ENCODE results near the gene LDLRAD3. TPM values are rescaled to one million over a fixed set of nuclear protein-coding genes. Genes with fewer than 3 reads are reported as not detected.

The LDLRAD3 gene
- total RNA-seq, 1 experiment from 2014 or later, result 19.0 TPM

GRCh38 chr11:36280531-36280930, 336.7 kb downstream of the LDLRAD3 start:
- DNase-seq (ENCODE audit: low read depth, low spot score), result no peak

More at GRCh38 chr11:36280531-36280930, 336.7 kb downstream of the LDLRAD3 start:
- no peaks in the 10 kb centered on the region for H3K9me3 ChIP-seq (ENCODE audit: control insufficient read depth in 1 of 2, insufficient read depth in 1 of 2, low read depth in 1 of 2, low read length in 2 of 2)
- POLR2A ChIA-PET, result no interaction called here
- RAD21 ChIA-PET (ENCODE audit: low non-redundant PET in 1 of 2, low total read pairs in 2 of 2, uncharacterized antibody in 2 of 2, unreplicated experiment in 2 of 2), result no interaction called here
- H3K4me2 ChIP-seq (ENCODE audit: low read length), result no peak overlapping the region
- no peak overlapping the region for H2AFZ ChIP-seq (ENCODE audit: low read depth, low read length, poor library complexity, severe bottlenecking)
- intact Hi-C loops (cut with micrococcal nuclease), result no loop called here
- H3K27ac ChIP-seq (ENCODE audit: low read depth, low read length), result no peak overlapping the region
- no peaks in the 10 kb centered on the region for H3K27me3 ChIP-seq (ENCODE audit: insufficient read depth, low read length)
- no peaks in the 10 kb centered on the region for H3K36me3 ChIP-seq (ENCODE audit: control insufficient read depth in 1 of 2, insufficient read depth in 2 of 2, low read length in 2 of 2)
- no peaks in the 10 kb centered on the region for H4K20me1 ChIP-seq (ENCODE audit: insufficient read depth)
- no peaks in the 10 kb centered on the region for H3K9me2 ChIP-seq (ENCODE audit: insufficient read depth)
- no peaks in the 10 kb centered on the region for H3K79me2 ChIP-seq (ENCODE audit: insufficient read depth, low read length)
- CTCF ChIA-PET, result no interaction called here
- ATAC-seq, result no peak
- TF ChIP-seq TCF7L2 (IDR thresholded peaks at IDR 0.05; ENCODE audit: borderline replicate concordance, extremely low read depth, insufficient read depth, insufficient read length) (no peak), CBX3 (IDR thresholded peaks at IDR 0.05; ENCODE audit: low read depth) (no peak), SIN3A (IDR thresholded peaks at IDR 0.05; ENCODE audit: low read depth) (no peak), EGR1 (IDR thresholded peaks at IDR 0.05; ENCODE audit: low read depth) (no peak), ZFX (IDR thresholded peaks at IDR 0.05) (no peak), JUND (IDR thresholded peaks at IDR 0.05) (no peak), FOSL1 (IDR thresholded peaks at IDR 0.05; ENCODE audit: low read depth) (no peak), CEBPB (IDR thresholded peaks at IDR 0.05; ENCODE audit: low read depth) (no peak), RAD21 (IDR thresholded peaks at IDR 0.05; ENCODE audit: low read depth) (no peak), POLR2AphosphoS5 (IDR thresholded peaks at IDR 0.05; ENCODE audit: low read depth, low read length) (no peak), EZH2 (IDR thresholded peaks at IDR 0.05) (no peak), SP1 (IDR thresholded peaks at IDR 0.05; ENCODE audit: low read depth) (no peak), EZH2phosphoT487 (IDR thresholded peaks at IDR 0.05; ENCODE audit: borderline replicate concordance) (no peak), POLR2A (IDR thresholded peaks at IDR 0.05; ENCODE audit: borderline replicate concordance, extremely low read depth, insufficient read depth, insufficient read length) (no peak), ZNF274 (IDR thresholded peaks at IDR 0.05; ENCODE audit: low read depth, low read length) (no peak)
- TF ChIP-seq, protein P1, sequence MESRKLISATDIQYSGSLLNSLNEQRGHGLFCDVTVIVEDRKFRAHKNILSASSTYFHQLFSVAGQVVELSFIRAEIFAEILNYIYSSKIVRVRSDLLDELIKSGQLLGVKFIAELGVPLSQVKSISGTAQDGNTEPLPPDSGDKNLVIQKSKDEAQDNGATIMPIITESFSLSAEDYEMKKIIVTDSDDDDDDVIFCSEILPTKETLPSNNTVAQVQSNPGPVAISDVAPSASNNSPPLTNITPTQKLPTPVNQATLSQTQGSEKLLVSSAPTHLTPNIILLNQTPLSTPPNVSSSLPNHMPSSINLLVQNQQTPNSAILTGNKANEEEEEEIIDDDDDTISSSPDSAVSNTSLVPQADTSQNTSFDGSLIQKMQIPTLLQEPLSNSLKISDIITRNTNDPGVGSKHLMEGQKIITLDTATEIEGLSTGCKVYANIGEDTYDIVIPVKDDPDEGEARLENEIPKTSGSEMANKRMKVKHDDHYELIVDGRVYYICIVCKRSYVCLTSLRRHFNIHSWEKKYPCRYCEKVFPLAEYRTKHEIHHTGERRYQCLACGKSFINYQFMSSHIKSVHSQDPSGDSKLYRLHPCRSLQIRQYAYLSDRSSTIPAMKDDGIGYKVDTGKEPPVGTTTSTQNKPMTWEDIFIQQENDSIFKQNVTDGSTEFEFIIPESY (IDR thresholded peaks at IDR 0.05; ENCODE audit: extremely low read depth, insufficient replicate concordance, low read length), result no peak
- BruUV-seq (replicated peaks), result no TSS peak
- H3K4me1 ChIP-seq (ENCODE audit: control insufficient read depth in 1 of 2, insufficient read depth in 2 of 2, low read length in 2 of 2), result no peaks in the 10 kb centered on the region
- no peak overlapping the region for H3K9ac ChIP-seq (ENCODE audit: low read length)
- no peak overlapping the region for H3K4me3 ChIP-seq (replicated peaks in 1 of 2; ENCODE audit: low read depth in 1 of 2, low read length in 2 of 2)

Small RNA genes lying within 50 kb of the gene (microRNA-seq; reads per million reads assigned to microRNA genes)
- not detected for gene MIR3973 (ENCODE audit: borderline number of aligned reads)
